ENCODE results near the gene KRT80. TPM values are rescaled to one million over a fixed set of nuclear protein-coding genes. Genes with fewer than 3 reads are reported as not detected.

The KRT80 gene
- total RNA-seq, 2 experiments from 2014 or later = not detected

DNA sequence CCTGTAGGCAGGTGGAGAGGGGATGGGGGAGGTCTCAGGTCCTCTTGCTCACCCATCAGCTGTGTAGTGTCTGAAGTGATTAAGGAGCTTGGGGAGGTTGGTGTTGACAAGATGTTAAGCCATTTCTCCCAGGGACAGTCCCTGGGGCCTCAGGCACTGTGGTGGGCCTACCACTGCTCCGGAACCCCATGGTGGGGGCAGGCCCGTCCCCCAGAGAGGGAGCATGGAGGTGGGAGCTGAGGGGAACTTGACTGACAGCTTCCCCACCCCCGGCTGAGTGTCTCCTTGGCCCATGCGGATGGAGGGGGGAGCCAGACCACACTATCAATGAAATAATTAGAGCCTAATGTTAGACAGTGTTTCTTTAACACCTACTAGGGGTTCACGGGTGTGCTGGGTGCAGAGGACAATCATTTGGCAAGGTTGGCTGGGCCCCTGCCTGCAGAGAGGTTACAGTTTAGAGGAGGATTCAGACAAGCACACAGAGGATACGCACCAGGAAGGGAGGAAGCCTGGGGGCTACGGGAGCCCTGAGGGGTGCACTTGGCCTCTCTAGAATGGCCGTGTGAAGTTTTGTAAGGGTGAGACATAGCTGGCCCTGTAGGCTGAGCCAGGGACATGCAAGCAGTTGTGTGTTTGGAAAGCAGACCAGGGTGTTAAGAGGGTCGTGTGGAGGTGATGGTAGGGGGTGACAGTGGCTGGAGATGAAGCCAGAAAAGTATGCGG lies 19.3 kb upstream of the KRT80 start:
- ATAC-seq (ENCODE audit: poor library complexity) (no peak), DNase-seq (no peak)
- Histone ChIP-seq H3K27me3 (ENCODE audit: control insufficient read depth in 1 of 2, insufficient read depth in 2 of 2, low read length in 2 of 2) (peaks cover 0 to 3% of the 10 kb centered on the region in 2 experiments), H3K9me3 (ENCODE audit: control insufficient read depth in 1 of 2, insufficient read depth in 1 of 2, low read length in 2 of 2) (no peaks in the 10 kb centered on the region), H3K4me1 (ENCODE audit: insufficient read depth, low read length) (no peaks in the 10 kb centered on the region), H3K36me3 (ENCODE audit: insufficient read depth, low read length) (no peaks in the 10 kb centered on the region), H3K27ac (ENCODE audit: low read depth in 1 of 2, low read length in 2 of 2) (no peak overlapping the region), H3K4me3 (ENCODE audit: low read length) (no peak overlapping the region)
- Mint-ChIP-seq H3K27ac (no peak overlapping the region), H3K9me3 (no peaks in the 10 kb centered on the region), H3K4me1 (ENCODE audit: low read depth) (no peaks in the 10 kb centered on the region), H3K27me3 (peaks cover 22% of the 10 kb centered on the region), H3K4me3 (no peak overlapping the region), H3K36me3 (ENCODE audit: low read depth) (no peaks in the 10 kb centered on the region)
- ChIA-PET POLR2A (no interaction called here), CTCF (no interaction called here)
- TF ChIP-seq, protein P1, sequence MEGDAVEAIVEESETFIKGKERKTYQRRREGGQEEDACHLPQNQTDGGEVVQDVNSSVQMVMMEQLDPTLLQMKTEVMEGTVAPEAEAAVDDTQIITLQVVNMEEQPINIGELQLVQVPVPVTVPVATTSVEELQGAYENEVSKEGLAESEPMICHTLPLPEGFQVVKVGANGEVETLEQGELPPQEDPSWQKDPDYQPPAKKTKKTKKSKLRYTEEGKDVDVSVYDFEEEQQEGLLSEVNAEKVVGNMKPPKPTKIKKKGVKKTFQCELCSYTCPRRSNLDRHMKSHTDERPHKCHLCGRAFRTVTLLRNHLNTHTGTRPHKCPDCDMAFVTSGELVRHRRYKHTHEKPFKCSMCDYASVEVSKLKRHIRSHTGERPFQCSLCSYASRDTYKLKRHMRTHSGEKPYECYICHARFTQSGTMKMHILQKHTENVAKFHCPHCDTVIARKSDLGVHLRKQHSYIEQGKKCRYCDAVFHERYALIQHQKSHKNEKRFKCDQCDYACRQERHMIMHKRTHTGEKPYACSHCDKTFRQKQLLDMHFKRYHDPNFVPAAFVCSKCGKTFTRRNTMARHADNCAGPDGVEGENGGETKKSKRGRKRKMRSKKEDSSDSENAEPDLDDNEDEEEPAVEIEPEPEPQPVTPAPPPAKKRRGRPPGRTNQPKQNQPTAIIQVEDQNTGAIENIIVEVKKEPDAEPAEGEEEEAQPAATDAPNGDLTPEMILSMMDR (IDR thresholded peaks at IDR 0.05) = no peak
- intact Hi-C loops (cut with DNase I, micrococcal nuclease) = no loop called here

DNA sequence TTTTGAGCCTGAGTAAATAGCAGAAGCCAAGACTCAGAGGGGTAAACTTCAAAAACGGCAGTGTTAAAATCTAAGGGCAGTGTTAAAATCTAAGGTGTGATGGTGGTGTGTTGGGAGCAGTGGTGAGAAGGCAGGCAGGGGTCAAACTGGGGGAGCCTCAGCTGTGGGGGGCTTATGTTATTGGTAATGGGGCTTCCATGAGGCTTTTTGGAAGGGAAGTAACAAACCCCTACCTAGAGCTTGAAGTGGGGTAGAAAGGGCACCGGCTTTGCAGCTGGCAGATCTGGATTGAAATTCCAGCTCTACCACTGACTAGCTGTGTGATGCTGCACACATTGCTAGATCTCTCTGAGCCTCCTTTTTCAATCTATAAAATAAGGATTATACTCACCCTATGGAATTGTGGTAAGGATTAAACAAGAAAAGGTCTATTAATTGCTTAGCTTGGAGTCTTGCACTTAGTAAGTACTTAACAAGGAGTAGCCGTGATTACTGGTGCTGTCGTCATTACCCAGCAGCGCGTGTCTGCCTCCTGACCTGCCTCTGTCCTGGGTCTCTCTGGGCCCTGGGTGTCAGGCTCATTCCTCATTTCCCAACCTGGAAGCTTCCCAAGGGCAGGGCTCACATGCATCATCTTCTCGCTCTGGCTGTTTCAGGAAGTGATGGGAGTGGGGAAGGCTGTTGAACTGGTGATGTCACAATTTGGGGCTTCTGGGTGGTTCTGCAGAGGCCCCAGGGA lies 18.5 kb upstream of the KRT80 start:
- Histone ChIP-seq H3K9me3 (ENCODE audit: control insufficient read depth in 1 of 2, insufficient read depth in 1 of 2, low read length in 2 of 2) (no peaks in the 10 kb centered on the region), H3K4me3 (ENCODE audit: low read length) (no peak overlapping the region), H3K27ac (ENCODE audit: low read depth in 1 of 2, low read length in 2 of 2) (no peak overlapping the region), H3K4me1 (ENCODE audit: insufficient read depth, low read length) (no peaks in the 10 kb centered on the region), H3K36me3 (ENCODE audit: insufficient read depth, low read length) (no peaks in the 10 kb centered on the region), H3K27me3 (ENCODE audit: control insufficient read depth in 1 of 2, insufficient read depth in 2 of 2, low read length in 2 of 2) (peaks cover 0 to 3% of the 10 kb centered on the region in 2 experiments)
- ATAC-seq (ENCODE audit: poor library complexity) (no peak), DNase-seq (no peak)
- H3K9me3 Mint-ChIP-seq = no peaks in the 10 kb centered on the region
- TF ChIP-seq, protein P1 (IDR thresholded peaks at IDR 0.05) = no peak
- intact Hi-C loops (cut with DNase I, micrococcal nuclease) = no loop called here
- CTCF ChIA-PET = no interaction called here
- POLR2A ChIA-PET = no interaction called here
- no peaks in the 10 kb centered on the region for H3K4me1 Mint-ChIP-seq (ENCODE audit: low read depth)
- no peak overlapping the region for H3K4me3 Mint-ChIP-seq
- H3K27ac Mint-ChIP-seq = no peak overlapping the region
- H3K27me3 Mint-ChIP-seq = peaks cover 20% of the 10 kb centered on the region
- H3K36me3 Mint-ChIP-seq (ENCODE audit: low read depth) = no peaks in the 10 kb centered on the region

DNA sequence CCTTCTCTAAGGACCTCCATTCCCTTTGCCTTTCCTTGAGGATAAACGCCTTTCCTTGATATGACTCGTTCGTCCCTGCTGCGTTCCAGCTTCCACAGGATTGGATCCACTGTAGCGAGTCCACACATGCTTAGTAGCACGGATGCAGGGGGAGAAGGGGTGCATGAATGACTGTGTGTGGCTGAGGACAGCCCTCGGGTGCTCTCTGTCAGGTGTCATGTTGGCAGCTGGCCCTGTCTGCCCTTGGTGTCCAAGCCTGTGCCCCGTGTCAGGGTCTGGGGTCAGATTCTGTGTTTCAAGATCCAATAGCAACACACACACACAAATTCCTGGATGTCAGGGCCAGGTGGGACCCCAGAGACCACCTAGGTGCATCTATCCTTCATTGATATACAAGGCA lies 17.5 kb upstream of the KRT80 start:
- H3K27me3 Mint-ChIP-seq = peaks cover 15% of the 10 kb centered on the region
- no peaks in the 10 kb centered on the region for H3K4me1 ChIP-seq (ENCODE audit: insufficient read depth, low read length)
- H3K36me3 ChIP-seq (ENCODE audit: insufficient read depth, low read length) = no peaks in the 10 kb centered on the region
- H3K27ac ChIP-seq (ENCODE audit: low read depth in 1 of 2, low read length in 2 of 2) = no peak overlapping the region
- ChIA-PET POLR2A (no interaction called here), CTCF (no interaction called here)
- H3K9me3 Mint-ChIP-seq = no peaks in the 10 kb centered on the region
- H3K4me3 ChIP-seq (ENCODE audit: low read length) = no peak overlapping the region
- H3K4me1 Mint-ChIP-seq (ENCODE audit: low read depth) = no peaks in the 10 kb centered on the region
- ATAC-seq (ENCODE audit: poor library complexity) = no peak
- H3K27ac Mint-ChIP-seq = no peak overlapping the region
- no peaks in the 10 kb centered on the region for H3K9me3 ChIP-seq (ENCODE audit: control insufficient read depth in 1 of 2, insufficient read depth in 1 of 2, low read length in 2 of 2)
- peaks cover 0 to 3% of the 10 kb centered on the region in 2 experiments for H3K27me3 ChIP-seq (ENCODE audit: control insufficient read depth in 1 of 2, insufficient read depth in 2 of 2, low read length in 2 of 2)
- TF ChIP-seq, protein P1 (IDR thresholded peaks at IDR 0.05) = no peak
- H3K4me3 Mint-ChIP-seq = no peak overlapping the region
- DNase-seq = no peak
- intact Hi-C loops (cut with DNase I, micrococcal nuclease) = no loop called here
- no peaks in the 10 kb centered on the region for H3K36me3 Mint-ChIP-seq (ENCODE audit: low read depth)
